ENCODE data around the gene COPS9. TPM values are rescaled to one million over a fixed set of nuclear protein-coding genes. Genes with fewer than 3 reads are reported as not detected.

The COPS9 gene
- total and polyA plus RNA-seq, 2 experiments from 2014 or later = 91.7 to 629 TPM

- H2AFZ ChIP-seq = no peak overlapping the region
- Mint-ChIP-seq H3K9me3 (no peaks in the 10 kb centered on the region), H3K36me3 (ENCODE audit: low read depth) (no peaks in the 10 kb centered on the region), H3K27me3 (ENCODE audit: insufficient read depth, low read depth, poor library complexity) (peaks cover 5% of the 10 kb centered on the region), H3K4me1 (no peaks in the 10 kb centered on the region), H3K27ac (no peak overlapping the region), H3K4me3 (no peak overlapping the region)
- no peaks in the 10 kb centered on the region for H4K20me1 ChIP-seq (replicated peaks; ENCODE audit: insufficient read depth)
- no peaks in the 10 kb centered on the region for H3K36me3 ChIP-seq (ENCODE audit: insufficient read depth)
- DNase-seq (ENCODE audit: low spot score) (no peak), ATAC-seq (no peak)
- no peak overlapping the region for H3K27ac ChIP-seq (ENCODE audit: low read depth)
- H3K4me1 ChIP-seq (ENCODE audit: insufficient read depth) = no peaks in the 10 kb centered on the region
- H3K4me2 ChIP-seq = no peak overlapping the region
- no peaks in the 10 kb centered on the region for H3K9me2 ChIP-seq (ENCODE audit: insufficient read depth)
- no peaks in the 10 kb centered on the region for H3K27me3 ChIP-seq (ENCODE audit: insufficient read depth)
- TF ChIP-seq EZH2phosphoT487 (IDR thresholded peaks at IDR 0.05; ENCODE audit: unreplicated experiment) (no peak), ZNF114 (CRISPR knock-in tag; IDR thresholded peaks at IDR 0.05) (no peak), ZNF462 (CRISPR knock-in tag; IDR thresholded peaks at IDR 0.05) (no peak), ETS1 (IDR thresholded peaks at IDR 0.05) (no peak), STAT1 (IDR thresholded peaks at IDR 0.05; ENCODE audit: unreplicated experiment) (no peak)
- H3K4me3 ChIP-seq = no peak overlapping the region
- no peaks in the 10 kb centered on the region for H3K79me2 ChIP-seq (replicated peaks; ENCODE audit: insufficient read depth)
- H3F3A ChIP-seq (replicated peaks; ENCODE audit: low read depth) = no peaks in the 10 kb centered on the region
Measured at GRCh38 chr2:240179941-240180666, 44.0 kb upstream of the COPS9 start.

All from GM23338 (cell line).